NOMO-1 (cell line): ENCODE data around the gene TTC24.

Source experiments
- DNase-seq, 2 experiments: peaks; one replicate each; lab custom pipeline; 2025; ENCODE audit not compliant: unreplicated experiment in 2 of 2; lab: John Stamatoyannopoulos, UW

TTC24 gene

GRCh38 chr1:156579472-156579871 is at the start of gene TTC24:
Gene TTC24 (plus strand): TSS chr1:156579723. CDS start chr1:156581365, 1,642 bp downstream.
- DNase-seq: no peak

- no peak for DNase-seq
Observed at GRCh38 chr1:156530006-156530405, 49.5 kb upstream of the TTC24 start.

- DNase-seq: no peak
Observed at GRCh38 chr1:156532374-156532773, 47.1 kb upstream of the TTC24 start.

GRCh38 chr1:156533568-156534220 is 45.8 kb upstream of the TTC24 start:
- DNase-seq: no peak

GRCh38 chr1:156534424-156535060 is 45.0 kb upstream of the TTC24 start:
- DNase-seq: no peak

- no peak for DNase-seq
Observed at GRCh38 chr1:156537027-156537426, 42.5 kb upstream of the TTC24 start.

- DNase-seq: no peak
Observed at GRCh38 chr1:156538711-156539440, 40.6 kb upstream of the TTC24 start.

- DNase-seq: no peak
Observed at GRCh38 chr1:156539818-156540355, 39.6 kb upstream of the TTC24 start.

GRCh38 chr1:156540955-156541354 is 38.6 kb upstream of the TTC24 start:
- no peak for DNase-seq

GRCh38 chr1:156543066-156543465 is 36.5 kb upstream of the TTC24 start:
- no peak for DNase-seq

GRCh38 chr1:156544592-156545102 is 34.9 kb upstream of the TTC24 start:
- DNase-seq: no peak

GRCh38 chr1:156546267-156546666 is 33.3 kb upstream of the TTC24 start:
- DNase-seq: no peak

- DNase-seq: no peak
Observed at GRCh38 chr1:156547434-156547833, 32.1 kb upstream of the TTC24 start.

- DNase-seq: no peak
Observed at GRCh38 chr1:156547982-156548381, 31.5 kb upstream of the TTC24 start.

- DNase-seq: no peak
Observed at GRCh38 chr1:156549390-156549789, 30.1 kb upstream of the TTC24 start.

GRCh38 chr1:156549831-156550230 is 29.7 kb upstream of the TTC24 start:
- no peak for DNase-seq

- no peak for DNase-seq
Observed at GRCh38 chr1:156550346-156550745, 29.2 kb upstream of the TTC24 start.

- DNase-seq: no peak
Observed at GRCh38 chr1:156551066-156551643, 28.4 kb upstream of the TTC24 start.

GRCh38 chr1:156551869-156552268 is 27.7 kb upstream of the TTC24 start:
- DNase-seq: peak; percentile 3 to 13

GRCh38 chr1:156552518-156552917 is 27.0 kb upstream of the TTC24 start:
- peak in 1 of 2 experiments; percentile 3 for DNase-seq

GRCh38 chr1:156552937-156553336 is 26.6 kb upstream of the TTC24 start:
- DNase-seq: peak; percentile 38 to 79
